ENCODE data around the gene ITGA1. TPM values are rescaled to one million over a fixed set of nuclear protein-coding genes. Genes with fewer than 3 reads are reported as not detected.

The ITGA1 gene
- 0.82 to 1.8 TPM (median 1.5 TPM) in 5 replicates for total RNA-seq (2022; extraction: Qiagen RNA extraction; ENCODE audit: low read depth)

DNA sequence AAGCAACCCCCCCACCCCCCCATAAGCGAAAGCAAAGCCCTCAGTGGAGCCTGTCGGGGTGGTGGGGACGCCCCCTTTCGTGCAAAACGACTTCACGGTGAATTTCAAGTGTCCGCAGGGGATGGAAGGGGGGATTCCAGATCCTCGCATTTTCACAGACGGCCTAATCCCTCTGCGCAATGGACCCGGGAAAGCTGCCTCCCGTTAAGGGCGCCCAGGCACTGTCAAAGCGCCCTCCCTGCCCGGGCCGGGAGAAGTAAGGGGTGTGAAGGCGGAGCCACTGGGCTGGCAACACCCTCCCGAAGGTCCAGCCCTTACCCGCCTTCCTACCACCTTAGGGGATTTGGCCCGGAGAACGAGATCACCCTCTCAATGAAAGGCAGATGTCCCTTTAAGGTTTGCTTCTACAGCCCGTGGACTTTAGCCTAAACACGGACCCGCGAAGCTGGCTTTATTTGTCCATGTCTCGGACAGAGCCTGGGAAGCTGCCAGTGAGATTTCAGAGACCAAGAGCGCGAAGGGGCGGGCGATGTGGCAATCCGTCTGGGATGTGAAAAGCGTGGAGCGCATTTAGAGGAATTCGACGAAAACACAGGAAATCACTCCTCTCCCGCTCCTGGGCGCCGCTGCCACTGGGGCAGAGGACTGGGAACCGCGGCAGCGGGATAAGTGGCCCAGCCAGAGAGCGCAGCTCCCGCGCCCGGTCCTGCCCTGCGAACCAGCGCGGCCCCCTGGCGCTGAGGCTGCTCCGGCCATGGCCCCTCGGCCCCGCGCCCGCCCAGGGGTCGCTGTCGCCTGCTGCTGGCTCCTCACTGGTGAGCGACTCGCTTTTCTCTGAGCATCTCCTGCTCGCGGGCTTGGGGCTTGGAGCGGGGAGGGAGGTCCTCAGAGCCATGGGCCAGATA lies at the start of gene ITGA1, which contains the start of gene PELO:
TSS of gene ITGA1 (plus strand) at position 317 of the 905 bp plus-strand sequence. CDS start at position 755, 438 bp downstream.
TSS of gene PELO (plus strand) at position 317 of the 905 bp plus-strand sequence. CDS start 12,479 bp downstream, outside the sequence.

DNA sequence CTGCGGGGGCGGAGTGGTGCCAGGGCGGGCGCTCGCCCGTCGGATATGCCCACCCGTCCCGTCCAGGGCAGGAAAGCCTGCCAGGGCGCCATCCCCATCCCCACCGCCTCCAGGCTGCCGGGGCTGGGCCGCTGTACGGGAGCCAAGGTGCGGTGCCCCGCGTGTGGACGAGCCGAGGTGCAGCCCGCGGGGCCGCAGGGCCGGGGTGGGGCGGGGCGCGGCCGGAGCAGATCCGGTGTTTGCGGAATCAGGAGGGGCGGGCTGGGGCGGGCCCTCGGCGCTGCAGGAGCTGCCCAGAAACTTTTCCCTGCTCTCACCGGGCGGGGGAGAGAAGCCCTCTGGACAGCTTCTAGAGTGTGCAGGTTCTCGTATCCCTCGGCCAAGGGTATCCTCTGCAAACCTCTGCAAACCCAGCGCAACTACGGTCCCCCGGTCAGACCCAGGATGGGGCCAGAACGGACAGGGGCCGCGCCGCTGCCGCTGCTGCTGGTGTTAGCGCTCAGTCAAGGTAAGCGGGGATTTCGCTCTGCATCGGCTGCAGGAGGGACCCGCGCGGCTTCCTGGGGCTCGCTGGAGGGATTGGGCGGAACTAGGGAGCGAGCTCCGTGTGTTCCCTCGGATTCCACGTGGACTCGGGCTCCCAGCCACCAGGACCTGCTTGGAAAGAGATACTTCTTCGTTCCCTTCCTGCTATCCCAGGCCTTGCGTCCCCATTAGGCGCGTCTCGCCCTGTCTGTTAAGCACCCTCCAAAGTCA lies 201.5 kb downstream of the ITGA1 start, which contains the start of gene ITGA2:
TSS of gene ITGA2 (plus strand) at position 328 of the 756 bp plus-strand sequence. CDS start at position 445, 117 bp downstream.

Other genes starting within 250 kb of the ITGA1 start
- 19.4 to 22.3 TPM (median 19.7 TPM) in 5 replicates for gene PELO, start within 50 bp of the ITGA1 start, total RNA-seq (2022; extraction: Qiagen RNA extraction; ENCODE audit: low read depth)
- gene ITGA2, start 201.4 kb downstream of the ITGA1 start, total RNA-seq (2022; extraction: Qiagen RNA extraction; ENCODE audit: low read depth): 25.2 to 44.0 TPM (median 32.9 TPM) in 5 replicates

Measured in A549 treated with DMSO at 1 μM for 4 hours (cell line).